Coronary artery (tissue), 2 donors: Measurements from ENCODE around the gene CMIP.
A peak's percentile ranks its signal among the peaks of the same experiment; 100 is the strongest.

ENCODE experiments used
- DNase-seq: peaks from one replicate; pipeline ENCODE4 v3.0.0-alpha.2; 2017; ENCODE audit warnings: low spot score
- H3K27ac ChIP-seq, 2 donors: fragments of 200-600 bp; sonication (generic); one replicate each; pipeline ENCODE4 v1.5.1; 2016 to 2019
- H3K4me3 ChIP-seq: fragments of 200-600 bp; sonication (generic); 2 replicates; pipeline ENCODE4 v1.5.1; 2016; ENCODE audit warnings: mild to moderate bottlenecking, moderate library complexity
- CTCF ChIP-seq: fragments of 200-600 bp; sonication (generic); IDR thresholded peaks from one replicate; pipeline ENCODE4 v1.5.1; 2019; ENCODE audit warnings: antibody characterized with exemption

Gene CMIP

GRCh38 chr16:81623365-81624102, 178.9 kb downstream of the CMIP start:
- Histone ChIP-seq H3K27ac (no peak overlapping the region), H3K4me3 (no peak overlapping the region)
- peak; percentile 16 for TF ChIP-seq CTCF
- no peak for DNase-seq

- H3K27ac ChIP-seq, result peak overlapping the region in 1 of 2 donors; percentile 68
- H3K4me3 ChIP-seq, result no peak overlapping the region
- no peak for DNase-seq
- TF ChIP-seq CTCF, result no peak
Measured at GRCh38 chr16:81624403-81624759, 179.8 kb downstream of the CMIP start.

GRCh38 chr16:81624760-81625543, 180.3 kb downstream of the CMIP start:
- H3K27ac ChIP-seq, result peak overlapping the region; percentile 38 to 68
- no peak for DNase-seq
- TF ChIP-seq CTCF, result no peak
- H3K4me3 ChIP-seq, result no peak overlapping the region

GRCh38 chr16:81625544-81626153, 181.0 kb downstream of the CMIP start:
- no peak for DNase-seq
- TF ChIP-seq CTCF, result no peak
- Histone ChIP-seq H3K4me3 (no peak overlapping the region), H3K27ac (peak overlapping the region; percentile 38 to 68)

- no peak for TF ChIP-seq CTCF
- Histone ChIP-seq H3K4me3 (no peak overlapping the region), H3K27ac (peak overlapping the region; percentile 18 to 38)
- no peak for DNase-seq
Measured at GRCh38 chr16:81626181-81626674, 181.6 kb downstream of the CMIP start.

- DNase-seq, result no peak
- no peak overlapping the region for H3K4me3 ChIP-seq
- no peak overlapping the region for H3K27ac ChIP-seq
- no peak for TF ChIP-seq CTCF
Measured at GRCh38 chr16:81627024-81627423, 182.4 kb downstream of the CMIP start.
